GM10847 (cell line): Measurements from ENCODE around the gene FRMD1.

ENCODE experiments used
- POLR2A ChIP-seq: IDR thresholded peaks from 2 replicates; pipeline ENCODE4 v1.6.1; 2011; ENCODE audit not compliant: insufficient read length; ENCODE audit errors: extremely low read depth

The FRMD1 gene

DNA sequence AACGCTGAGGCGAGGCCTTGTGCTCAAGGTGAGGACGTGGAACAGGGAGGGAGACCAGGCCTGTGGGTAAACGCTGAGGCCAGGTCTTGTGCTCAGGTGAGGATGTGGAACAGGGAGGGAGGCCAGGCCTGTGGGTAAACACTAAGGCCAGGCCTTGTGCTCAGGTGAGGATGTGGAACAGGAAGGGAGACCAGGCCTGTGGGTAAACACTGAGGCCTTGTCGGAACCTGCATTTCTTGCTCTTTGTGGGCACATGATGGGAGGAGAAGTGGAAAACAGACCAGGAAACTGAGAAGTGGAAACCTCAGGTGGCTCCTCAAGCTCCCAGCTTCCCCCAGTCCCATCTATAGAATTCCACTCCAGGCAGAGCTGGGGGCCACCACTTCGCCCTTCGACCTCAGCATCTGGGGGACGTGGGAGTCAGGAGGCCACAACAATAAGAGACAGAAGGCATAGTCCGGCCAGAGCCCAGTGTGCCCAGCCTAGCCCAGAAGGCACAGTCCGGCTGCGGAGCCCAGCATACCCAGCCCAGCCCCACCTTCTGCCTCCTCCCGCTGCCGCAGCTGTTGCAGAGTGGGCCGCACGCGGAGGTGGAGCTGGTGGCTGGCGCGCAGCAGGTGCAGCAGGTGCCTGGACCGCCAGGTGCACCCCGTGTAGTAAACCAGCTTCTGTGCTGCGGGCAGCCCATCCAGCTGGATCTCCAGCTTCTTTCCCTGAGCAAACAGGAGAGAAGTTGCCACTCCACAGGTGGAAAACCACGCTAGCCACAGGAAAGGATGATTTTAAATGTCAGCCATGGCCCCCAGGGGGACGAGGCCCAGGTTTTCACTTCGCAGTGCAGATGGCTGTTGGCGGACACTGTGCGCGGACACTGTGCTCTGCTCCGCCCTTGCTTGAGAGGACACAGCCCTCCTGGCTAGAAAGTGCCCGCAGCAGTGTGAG, 17.5 kb downstream of the FRMD1 start:
- no peak for TF ChIP-seq POLR2A

DNA sequence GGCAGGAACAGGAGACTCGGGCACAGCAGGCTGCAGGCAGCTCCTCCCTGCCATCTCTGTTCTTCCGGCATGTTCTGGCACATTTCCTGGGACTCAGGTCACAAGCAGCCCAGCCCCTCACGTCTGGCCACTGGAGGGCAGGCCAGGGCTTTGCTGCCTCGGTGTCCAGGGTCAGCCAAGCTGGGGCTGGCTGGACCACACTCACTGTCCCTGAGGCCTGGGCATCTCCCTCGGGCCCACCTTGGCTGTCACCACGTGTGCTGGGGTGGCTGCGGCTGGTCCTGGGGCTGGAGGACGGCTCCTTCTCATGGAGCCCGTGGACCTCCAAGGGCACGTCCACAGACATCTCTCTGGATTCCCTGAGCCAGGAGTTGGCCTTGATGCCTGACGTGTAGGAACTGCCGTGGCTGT, 18.5 kb downstream of the FRMD1 start:
- TF ChIP-seq POLR2A = no peak

DNA sequence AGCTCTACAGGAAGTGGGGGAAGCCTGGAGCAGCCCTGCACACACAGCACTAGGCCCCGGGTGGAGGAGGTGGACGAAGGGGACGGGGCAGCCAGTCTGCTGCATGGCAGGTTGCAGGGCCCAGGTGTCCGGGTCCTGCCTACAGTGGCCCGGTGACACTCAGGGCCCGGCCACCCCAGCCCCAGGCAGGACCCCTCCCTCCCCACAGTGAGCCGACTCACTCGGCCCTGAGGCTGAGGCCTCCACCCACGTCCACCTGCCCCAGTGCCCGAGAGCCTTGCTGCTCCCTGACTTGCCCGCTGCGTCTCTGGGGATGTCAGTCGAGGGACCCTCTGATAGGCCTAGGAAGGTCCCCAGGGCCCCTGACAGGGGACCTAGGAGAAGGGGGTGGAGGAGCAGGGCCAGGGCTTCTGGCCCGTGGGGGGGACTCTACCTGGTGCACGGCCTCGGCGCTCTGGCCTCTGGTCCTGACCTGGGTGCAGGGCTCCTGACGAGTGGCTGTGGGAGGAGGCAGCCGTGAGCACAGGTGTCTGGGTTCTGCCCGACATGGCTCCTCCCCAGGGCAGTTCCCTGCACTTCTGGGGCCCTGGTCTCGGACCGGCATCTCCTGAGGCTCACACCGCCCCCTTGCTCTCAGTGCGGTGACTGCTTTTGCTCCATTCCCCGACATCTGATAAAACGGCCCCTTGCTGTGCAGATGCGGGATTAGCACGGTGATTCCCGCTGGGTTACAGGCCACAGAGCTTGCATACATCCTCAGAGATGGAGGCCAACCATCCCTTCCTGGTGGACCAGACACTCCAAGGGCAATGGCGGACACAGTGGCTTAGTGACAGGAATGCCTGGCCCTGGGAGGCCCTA, 20.1 kb downstream of the FRMD1 start:
- no peak for TF ChIP-seq POLR2A

DNA sequence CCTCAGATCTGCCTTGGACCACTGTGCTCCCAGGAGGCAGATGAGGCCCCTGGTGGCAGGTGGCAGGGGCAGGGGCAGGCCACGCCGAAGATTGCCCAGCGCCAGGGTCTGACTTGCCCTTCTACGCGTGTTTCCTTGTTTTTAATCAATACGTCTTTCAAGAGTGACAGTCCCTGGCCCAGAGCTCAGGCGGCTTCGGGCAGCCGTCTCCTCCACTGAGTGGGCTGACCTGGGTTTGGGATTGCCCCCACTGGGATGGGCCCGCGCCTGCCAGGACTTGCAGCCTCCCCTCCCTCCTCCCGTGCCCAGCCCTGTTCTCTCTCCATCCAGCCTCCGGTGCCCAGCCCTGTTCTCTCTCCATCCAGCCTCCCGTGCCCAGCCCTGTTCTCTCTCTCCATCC, 21.2 kb downstream of the FRMD1 start:
- no peak for TF ChIP-seq POLR2A

DNA sequence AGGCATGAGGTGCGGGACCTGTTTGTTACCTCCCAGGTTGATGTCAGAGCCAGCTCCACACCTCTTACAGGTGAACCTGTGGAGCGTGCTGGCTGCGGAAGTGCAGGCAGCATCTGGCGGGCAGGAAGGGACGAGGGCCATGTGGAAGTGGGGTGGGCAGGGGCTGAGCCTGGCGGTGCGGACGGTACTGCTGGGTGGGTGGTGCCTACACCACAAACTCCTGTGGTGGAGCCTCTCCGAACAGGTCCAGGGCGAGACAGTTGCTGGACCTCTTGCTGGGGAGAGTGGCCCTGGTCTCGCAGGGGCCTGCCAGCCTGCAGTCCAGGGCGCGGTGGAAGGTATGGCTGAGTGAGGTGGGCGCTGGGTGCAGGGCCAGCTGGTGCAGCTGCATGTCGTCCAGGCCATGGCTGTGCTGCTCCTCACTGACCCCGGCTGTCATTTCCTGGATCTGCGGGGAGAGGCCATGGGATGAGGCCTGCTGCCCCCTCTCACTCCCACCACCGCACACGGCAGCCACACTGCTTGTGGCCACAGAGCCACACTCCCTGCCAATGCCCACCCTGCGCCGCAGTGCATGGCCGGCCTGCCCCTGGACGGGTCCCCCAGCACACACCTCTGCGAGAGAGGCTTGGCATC, 22.0 kb downstream of the FRMD1 start:
- TF ChIP-seq POLR2A = no peak

DNA sequence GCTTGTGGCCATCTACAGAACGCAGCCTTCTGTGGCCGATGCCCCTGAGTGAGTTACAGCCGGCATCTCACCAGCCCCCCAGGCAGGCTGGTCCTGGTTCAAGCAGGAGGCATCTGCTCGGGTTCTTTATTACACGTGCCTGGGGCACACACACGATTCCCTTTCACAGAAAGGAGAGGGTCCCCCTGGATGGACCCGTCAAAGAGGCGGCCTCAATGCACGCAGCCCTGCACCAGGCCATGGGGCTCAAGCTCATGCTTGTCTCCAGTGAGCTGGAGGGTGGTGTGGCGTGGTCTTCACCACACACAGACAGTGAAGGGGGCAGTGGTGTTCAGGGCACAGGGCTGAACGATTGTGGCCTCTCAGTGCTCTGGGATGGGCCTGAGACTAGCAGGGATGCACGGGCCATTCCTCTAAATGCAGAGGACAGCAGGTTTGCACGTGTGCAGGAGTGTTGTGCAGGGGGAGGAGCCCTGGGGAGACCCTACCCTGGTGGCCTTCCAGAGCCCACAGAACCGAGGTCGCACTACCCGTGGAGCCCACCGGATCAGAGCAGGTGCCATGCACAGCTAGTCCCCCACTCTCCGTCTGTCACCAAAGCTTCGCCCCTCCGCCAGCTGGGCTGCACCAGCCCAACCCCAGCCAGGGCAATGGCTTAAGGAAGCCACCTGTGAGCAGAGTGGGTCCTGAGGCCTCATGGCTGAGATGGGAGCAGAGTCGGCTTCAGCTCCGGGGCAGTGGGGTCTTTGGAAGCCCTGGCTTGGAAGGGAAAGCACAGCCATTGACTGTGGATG, 23.1 kb downstream of the FRMD1 start:
- TF ChIP-seq POLR2A = no peak

DNA sequence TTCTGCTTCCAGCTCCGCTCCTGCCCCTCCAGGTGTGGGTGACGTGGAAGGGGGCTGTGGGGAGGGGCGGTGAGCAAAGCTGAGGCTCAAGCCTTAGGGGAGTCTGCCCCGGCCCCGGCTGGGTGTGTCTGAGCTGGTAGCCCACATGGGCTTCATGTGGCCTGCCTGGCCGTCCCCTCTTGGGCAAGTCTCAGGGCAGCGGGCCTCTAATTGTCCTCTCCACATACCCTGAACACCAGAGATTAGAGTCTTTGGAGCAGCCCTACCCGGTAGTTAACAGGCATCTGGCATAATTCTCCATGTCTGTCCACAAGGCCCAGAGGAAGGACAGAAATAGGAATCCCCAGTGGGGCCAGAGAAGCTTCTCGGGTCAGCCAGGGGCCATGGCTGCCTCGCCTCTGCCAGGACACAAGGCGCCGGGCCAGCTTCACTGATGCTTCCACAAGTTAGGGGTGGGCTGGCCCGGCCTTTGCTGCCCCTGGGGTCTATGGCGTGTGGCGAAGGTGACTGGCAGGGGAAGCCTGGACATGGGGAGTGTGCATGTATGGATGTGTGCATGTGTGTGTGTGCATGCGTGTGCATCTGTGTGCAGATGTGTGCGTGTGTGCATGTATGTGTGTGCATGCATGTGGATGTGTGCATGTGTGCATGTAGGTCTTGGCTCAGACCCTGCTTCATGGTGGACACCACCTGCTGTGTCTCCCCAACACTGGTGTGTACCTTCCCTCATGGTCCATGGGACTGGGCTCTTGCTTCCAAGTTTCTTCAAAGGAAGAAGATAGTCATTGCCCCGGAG, 24.0 kb downstream of the FRMD1 start:
- TF ChIP-seq POLR2A = no peak

DNA sequence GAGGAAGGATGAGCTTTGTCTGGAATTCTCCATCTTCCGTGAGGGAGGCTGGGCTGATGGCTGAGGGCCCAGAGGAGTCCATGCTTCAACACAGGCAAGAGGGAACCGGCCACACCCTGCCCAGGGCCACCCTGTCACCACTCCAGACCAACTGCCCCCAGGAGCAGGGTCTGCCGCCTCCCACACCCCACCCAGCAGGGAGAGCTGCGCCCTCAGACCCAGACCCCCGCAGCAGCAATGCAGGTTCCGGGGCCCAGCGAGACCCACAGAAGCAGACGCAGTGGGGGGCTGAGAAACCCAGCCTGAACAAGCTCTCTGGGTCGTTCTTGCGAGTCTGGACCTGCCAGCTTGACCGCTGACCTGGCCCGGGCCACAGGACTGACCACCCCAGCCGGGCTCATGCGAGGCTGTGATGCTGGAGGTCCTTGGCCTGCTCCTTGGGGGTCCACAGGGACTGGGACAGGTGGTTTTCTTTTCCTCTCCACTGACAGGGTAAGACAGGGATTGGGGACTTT, 25.0 kb downstream of the FRMD1 start:
- TF ChIP-seq POLR2A = no peak

DNA sequence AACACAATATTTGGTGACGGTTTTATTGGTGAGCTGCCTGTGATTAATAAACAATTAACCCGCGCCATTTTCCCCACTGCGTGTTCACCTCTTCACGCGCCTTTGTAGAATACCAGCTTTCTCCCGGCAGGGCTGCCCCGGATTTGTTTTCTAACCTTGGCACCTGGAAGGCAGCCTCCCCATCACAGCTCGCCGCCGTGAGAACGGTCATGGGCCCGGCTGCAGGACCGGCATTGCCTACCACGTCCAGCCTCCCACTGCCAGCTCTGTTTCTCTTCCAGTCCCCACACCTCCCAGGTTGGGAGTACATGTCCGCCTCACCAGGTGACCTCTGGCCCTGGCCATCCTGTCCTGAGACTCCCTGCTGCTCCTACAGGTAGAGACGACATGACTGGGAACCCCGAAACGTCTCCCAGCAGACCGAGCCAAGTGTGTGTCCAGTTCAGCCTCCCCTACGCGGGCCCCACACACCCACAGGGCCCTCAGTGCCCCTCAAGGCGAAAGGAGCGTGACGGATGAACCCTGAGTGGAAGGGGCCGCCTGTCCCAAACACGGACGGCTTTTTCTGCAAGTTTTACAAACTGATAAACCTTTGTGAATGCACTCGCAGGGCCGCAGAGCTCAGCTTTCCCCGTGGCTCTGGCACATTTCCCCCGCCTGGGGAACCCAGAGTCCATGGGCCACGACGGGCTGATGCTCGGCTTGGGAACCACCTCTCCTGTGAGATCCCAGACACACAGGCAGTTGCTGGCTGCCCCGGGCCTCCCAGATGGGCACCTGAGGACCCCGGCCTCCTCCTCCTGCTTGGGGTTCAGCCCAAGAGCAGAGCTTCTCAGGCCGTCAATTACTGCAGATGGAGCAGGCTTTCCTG, 25.7 kb downstream of the FRMD1 start:
- no peak for TF ChIP-seq POLR2A

DNA sequence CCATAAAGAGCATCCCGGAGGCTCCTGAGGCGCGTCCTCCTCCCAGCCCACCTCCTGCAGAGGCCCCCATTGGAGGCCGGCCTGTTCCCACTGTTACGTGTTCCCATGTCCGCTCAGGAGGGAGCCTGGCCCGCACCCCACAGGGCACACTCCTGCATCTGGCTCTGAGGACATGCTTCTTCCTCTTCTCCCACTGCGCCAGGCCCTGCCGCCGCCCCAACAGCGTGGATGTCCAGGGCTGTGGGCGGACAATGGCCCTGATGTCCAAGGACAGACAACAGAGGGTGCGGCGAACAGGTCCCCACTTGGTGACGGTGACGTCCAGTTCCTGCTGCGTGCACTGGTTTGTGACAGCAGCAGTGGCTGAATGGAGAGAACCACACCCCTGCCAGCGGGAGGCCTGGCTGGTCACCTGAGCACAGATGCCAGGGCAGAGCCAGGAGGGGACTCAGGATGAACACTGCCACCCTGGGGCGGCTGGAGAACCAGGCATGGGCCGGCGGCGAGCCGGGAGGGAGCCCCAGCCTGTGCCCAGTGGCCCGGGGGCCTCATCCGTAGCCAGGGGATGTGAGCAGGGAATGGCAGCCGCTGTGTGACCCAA, 26.6 kb downstream of the FRMD1 start:
- no peak for TF ChIP-seq POLR2A

DNA sequence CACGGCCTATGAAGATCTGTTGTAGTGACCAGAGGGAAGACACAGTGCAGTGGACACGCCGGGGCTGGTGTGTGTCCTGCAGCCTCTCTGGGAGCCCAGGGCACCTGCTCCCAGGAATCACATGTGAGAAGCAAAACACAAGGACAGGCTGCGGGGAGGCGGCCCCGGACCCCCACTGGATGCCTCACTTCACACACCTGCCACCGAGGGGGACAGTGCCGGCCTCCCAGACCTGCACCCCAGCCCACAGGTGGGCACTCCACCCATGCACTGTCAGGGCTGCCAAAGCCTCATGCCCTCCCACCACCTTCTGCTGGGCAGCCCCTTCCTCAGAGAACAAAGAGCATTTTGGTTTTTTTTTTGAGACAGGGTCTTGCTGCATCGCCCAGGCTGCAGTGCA, 27.4 kb downstream of the FRMD1 start:
- no peak for TF ChIP-seq POLR2A

DNA sequence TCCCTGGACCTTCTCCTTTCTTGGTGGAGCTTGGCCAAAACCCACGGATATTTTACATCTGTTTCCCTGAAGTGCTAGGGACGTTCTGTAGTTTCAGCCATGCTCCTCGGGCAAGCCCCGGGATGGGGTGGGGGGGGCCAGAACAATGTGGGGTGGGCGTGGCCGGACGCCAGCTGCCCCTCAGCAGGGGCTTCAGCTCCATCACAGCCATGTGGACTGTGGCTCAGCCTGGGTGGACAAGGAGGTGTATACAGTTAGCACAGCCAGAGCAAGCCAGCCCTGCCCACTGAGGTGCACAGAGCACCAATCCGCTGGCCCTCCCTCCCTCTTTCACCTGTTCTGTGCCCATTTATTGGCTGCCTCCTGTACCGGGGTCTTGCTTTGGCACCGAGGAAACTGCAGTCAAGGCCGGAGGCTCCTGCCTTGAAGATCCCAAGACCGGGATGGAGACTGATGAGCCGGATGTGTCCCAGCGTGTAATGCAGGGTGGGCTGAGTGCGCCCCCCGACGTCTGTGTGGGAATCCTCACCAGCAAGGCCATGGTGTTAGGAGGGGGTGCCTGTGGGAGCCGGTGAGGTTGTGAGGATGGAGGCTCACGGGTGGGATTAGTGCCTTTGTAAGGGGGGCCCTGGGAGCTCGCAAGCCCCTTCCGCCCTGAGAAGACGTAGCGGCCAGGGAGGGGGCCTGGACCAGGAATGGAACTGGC, 28.0 kb downstream of the FRMD1 start:
- TF ChIP-seq POLR2A = no peak
